ENCODE results near the gene PARK7.

GRCh38 chr1:8009043-8010002, 47.8 kb downstream of the PARK7 start:
- TF ChIP-seq CTCF (IDR thresholded peaks at IDR 0.05; ENCODE audit: insufficient read depth, low read length, poor library complexity, severe bottlenecking) (no peak), EZH2phosphoT487 (conservative IDR thresholded peaks at IDR 0.05; ENCODE audit: low read length) (no peak)

All from SU-DHL-6 (cell line).